Measurements from ENCODE around the gene CDKL5. TPM values are rescaled to one million over a fixed set of nuclear protein-coding genes. Genes with fewer than 3 reads are reported as not detected.

Gene CDKL5
- total and polyA plus RNA-seq, 8 donors: under 0.01 to 21.4 (median 3.5) TPM

DNA sequence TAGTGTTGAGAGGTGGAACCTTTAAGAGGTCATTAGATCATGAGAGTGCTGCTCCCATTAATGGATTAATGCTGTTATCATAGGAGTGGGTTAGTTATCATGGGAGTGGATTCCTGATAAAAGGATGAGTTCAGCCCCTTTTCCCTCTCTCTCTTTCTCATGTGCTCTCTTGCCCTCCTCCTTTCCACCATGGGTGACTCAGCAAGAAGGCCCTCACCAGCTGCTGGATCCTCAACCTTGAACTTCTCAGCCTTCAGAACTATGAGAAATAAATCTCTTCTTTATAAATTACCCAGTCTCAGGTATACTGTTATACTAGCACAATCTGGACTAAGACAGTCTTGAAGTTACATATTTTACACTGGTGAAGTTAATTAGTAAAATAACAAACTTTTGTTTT lies 10.0 kb upstream of the CDKL5 start:
- Histone ChIP-seq H3K36me3 (no peaks in the 10 kb centered on the region), H3K27me3 (no peaks in the 10 kb centered on the region), H3K4me3 (no peak overlapping the region), H3K27ac (no peak overlapping the region), H3K9me3 (no peaks in the 10 kb centered on the region), H3K4me1 (no peaks in the 10 kb centered on the region)
- no peak for TF ChIP-seq EP300 (IDR thresholded peaks at IDR 0.05)
- no peak for TF ChIP-seq POLR2A (IDR thresholded peaks at IDR 0.05)
- TF ChIP-seq CTCF (IDR thresholded peaks at IDR 0.05): no peak
- no peak for TF ChIP-seq POLR2AphosphoS5 (IDR thresholded peaks at IDR 0.05)
- no peak for DNase-seq
- intact Hi-C loops (cut with DNase I; ENCODE audit: low total_unique reads): no loop called here

DNA sequence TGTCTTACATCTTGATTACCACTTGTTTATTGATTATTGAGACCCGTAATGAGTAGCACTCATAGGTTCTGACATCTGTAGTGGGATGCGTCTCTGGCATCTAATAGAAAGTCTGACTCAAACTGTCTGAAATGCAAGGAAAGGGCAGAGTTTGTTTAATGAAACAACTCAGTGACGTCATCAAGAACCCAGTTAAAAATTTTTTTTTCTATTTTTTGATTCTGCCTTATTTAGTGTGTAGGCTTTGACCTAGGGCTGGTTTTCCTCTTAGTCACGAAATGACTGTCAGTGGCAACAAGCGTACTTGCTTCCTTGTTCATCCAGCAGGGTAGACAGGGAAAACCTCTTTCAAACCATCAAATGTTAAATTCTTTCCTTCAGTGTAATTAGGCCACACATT lies 3.1 kb upstream of the CDKL5 start:
- H3K27me3 ChIP-seq: peaks cover 0 to 6% (median 0%) of the 10 kb centered on the region in 3 donors
- intact Hi-C loops (cut with DNase I; ENCODE audit: low total_unique reads): no loop called here
- H3K36me3 ChIP-seq: no peaks in the 10 kb centered on the region
- H3K27ac ChIP-seq: no peak overlapping the region
- no peak for DNase-seq
- H3K4me3 ChIP-seq: no peak overlapping the region
- peaks cover 0 to 14% (median 5%) of the 10 kb centered on the region in 4 donors for H3K4me1 ChIP-seq
- TF ChIP-seq CTCF (IDR thresholded peaks at IDR 0.05): no peak
- no peak for TF ChIP-seq POLR2AphosphoS5 (IDR thresholded peaks at IDR 0.05)
- TF ChIP-seq EP300 (IDR thresholded peaks at IDR 0.05): no peak
- TF ChIP-seq POLR2A (IDR thresholded peaks at IDR 0.05): no peak
- 65 to 84% (median 81%) methylated on average over 5 of the region's 5 CpGs for WGBS, 5 donors
- H3K9me3 ChIP-seq: no peaks in the 10 kb centered on the region

- Histone ChIP-seq H3K9me3 (no peaks in the 10 kb centered on the region), H3K27ac (no peak overlapping the region), H3K4me3 (no peak overlapping the region), H3K4me1 (peaks cover 0 to 18% (median 7%) of the 10 kb centered on the region in 4 donors), H3K36me3 (no peaks in the 10 kb centered on the region), H3K27me3 (peaks cover 0 to 6% (median 0%) of the 10 kb centered on the region in 3 donors)
- DNase-seq: no peak
- intact Hi-C loops (cut with DNase I; ENCODE audit: low total_unique reads): no loop called here
- 70 to 90% (median 81%) methylated on average over 4 of the region's 4 CpGs for WGBS, 5 donors
- TF ChIP-seq POLR2A (IDR thresholded peaks at IDR 0.05) (no peak), CTCF (IDR thresholded peaks at IDR 0.05) (no peak)
Observed at GRCh38 chrX:18422886-18423285, 2.5 kb upstream of the CDKL5 start.

DNA sequence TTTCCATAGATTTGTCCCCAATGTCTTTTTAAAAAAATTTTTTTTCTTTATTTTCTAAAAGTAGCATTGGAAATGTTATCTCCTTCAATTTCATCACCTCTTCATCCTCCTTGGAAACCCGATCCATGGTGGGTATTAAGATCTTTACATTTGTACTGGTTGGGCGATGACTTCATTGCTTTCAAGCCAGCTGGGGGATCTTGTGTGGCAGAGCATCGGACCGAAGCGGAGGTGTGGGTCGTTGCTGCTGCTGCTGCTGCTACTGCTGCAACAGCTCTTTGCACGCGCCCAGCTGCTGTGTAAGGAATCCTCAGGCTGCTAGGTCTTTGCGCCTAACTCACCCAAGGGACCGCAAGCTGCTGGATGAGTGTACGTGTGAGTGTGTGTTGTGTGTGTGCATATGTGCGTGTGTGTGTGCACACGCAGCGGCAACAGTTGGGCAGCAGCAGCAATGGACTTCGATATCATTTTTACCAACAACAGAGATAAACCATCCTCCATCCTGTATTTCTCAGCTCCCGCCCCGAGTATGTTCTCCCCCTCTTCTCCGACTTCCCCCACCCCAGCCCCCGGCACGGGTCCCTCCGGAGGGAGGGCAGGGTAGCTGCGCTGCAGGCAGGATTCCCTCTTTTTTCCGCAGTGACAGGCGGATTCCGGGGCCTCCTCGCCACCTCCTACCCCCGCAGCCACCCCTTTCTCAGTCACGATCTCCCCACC lies 768 bp upstream of the CDKL5 start:
- peak in 1 of 2 donors; percentile 68 for DNase-seq
- H3K4me3 ChIP-seq: peak overlapping the region; percentile 63 to 74 (median 66)
- peaks cover 0 to 21% (median 9%) of the 10 kb centered on the region in 4 donors for H3K4me1 ChIP-seq
- intact Hi-C loops (cut with DNase I; ENCODE audit: low total_unique reads): no loop called here
- peaks cover 0 to 6% (median 0%) of the 10 kb centered on the region in 3 donors for H3K27me3 ChIP-seq
- H3K27ac ChIP-seq: peak overlapping the region; percentile 65 to 88 (median 82)
- H3K9me3 ChIP-seq: no peaks in the 10 kb centered on the region
- 0 to 23% (median 7%) methylated on average over 20 to 28 of the region's 28 CpGs for WGBS, 5 donors
- TF ChIP-seq EP300 (IDR thresholded peaks at IDR 0.05): no peak
- H3K36me3 ChIP-seq: no peaks in the 10 kb centered on the region

DNA sequence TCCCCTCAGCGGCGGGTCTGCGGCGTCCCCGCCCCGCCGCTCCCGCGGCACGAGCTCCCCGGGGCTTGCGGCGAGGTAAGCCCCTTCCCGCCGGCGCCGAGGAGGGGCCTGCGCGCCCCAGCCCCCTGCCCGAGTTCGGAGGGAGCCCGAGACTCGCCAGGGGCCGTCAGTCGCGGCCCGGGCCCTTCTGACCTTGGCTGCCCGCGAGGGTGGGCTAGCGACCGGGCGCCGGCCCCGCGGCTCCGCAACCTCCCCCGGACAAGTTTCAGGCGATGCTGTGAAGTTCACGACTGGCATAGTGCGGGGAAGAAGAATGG lies 554 bp downstream of the CDKL5 start:
- peak in 1 of 2 donors; percentile 35 for DNase-seq
- Histone ChIP-seq H3K36me3 (no peaks in the 10 kb centered on the region), H3K27me3 (peaks cover 0 to 6% (median 0%) of the 10 kb centered on the region in 3 donors), H3K9me3 (no peaks in the 10 kb centered on the region), H3K4me3 (peak overlapping the region; percentile 63 to 74 (median 66)), H3K27ac (peak overlapping the region; percentile 80 to 89 (median 86)), H3K4me1 (peaks cover 0 to 21% (median 9%) of the 10 kb centered on the region in 4 donors)
- intact Hi-C loops (cut with DNase I; ENCODE audit: low total_unique reads): no loop called here
- 0 to 16% (median 0%) methylated on average over 4 to 31 of the region's 40 CpGs; no CpG with 5 or more reads in 2 of the 5 donors for WGBS, 5 donors
- TF ChIP-seq POLR2A (IDR thresholded peaks at IDR 0.05): no peak
- TF ChIP-seq CTCF (IDR thresholded peaks at IDR 0.05): no peak
- no peak for TF ChIP-seq EP300 (IDR thresholded peaks at IDR 0.05)
- no peak for TF ChIP-seq POLR2AphosphoS5 (IDR thresholded peaks at IDR 0.05)
